GM12878 (cell line): ENCODE data around the gene GNG3. TPM values are rescaled to one million over a fixed set of nuclear protein-coding genes. Genes with fewer than 3 reads are reported as not detected.

Experiments
- BCL3 ChIP-seq: IDR thresholded peaks from 2 replicates; pipeline ENCODE4 v1.6.1; 2011; ENCODE audit warnings: borderline replicate concordance, low read depth, mild to moderate bottlenecking, moderate library complexity, low read length; ENCODE audit not compliant: insufficient read depth, poor library complexity, severe bottlenecking
- ZNF687 ChIP-seq: fragments of 450-650 bp; IDR thresholded peaks from 2 replicates; pipeline ENCODE4 v1.6.1; 2017; ENCODE audit warnings: mild to moderate bottlenecking, moderate library complexity
- polyA plus RNA-seq, 11 experiments: library from polyadenylated mRNA; depleted of rRNA in 4 of 11; unstranded in 6 of 11; stranded (reverse) in 5 of 11; fragments of >200 nt; fragmentation: Nextera tagmentation in 4 of 11; fragmentation: Illumina TruSeq in 1 of 11; extraction: Ambion mirVana in 4 of 11; extraction: Trizol in 1 of 11; gene quantifications; 1 replicate in 1 of 11; 2 replicates in 10 of 11; pipeline versions ENCODE4 v1.2.1 to v1.2.3, GENCODE V29; 2011 to 2016; ENCODE audit warnings: inconsistent platforms in 2 of 11, missing spikeins in 2 of 11, low read depth in 1 of 11
- total RNA-seq, 4 experiments: library from RNA; depleted of rRNA in 3 of 4; stranded (reverse); fragments of >200 nt in 3 of 4; fragmentation: Illumina TruSeq in 1 of 4; extraction: Trizol in 1 of 4; gene quantifications; 2 replicates each; pipeline versions ENCODE4 v1.2.1 to v1.2.3, GENCODE V29; 2013 to 2021

Gene GNG3
- total and polyA plus RNA-seq, 10 of the 15 experiments (the other 5 are each of a cell fraction or from before 2014, with no cell fraction given) = 0.27 to 0.83 (median 0.57) TPM; not detected in 5

GRCh38 chr11:62665599-62666258 is 41.7 kb upstream of the GNG3 start (continued):
- peak; percentile 33; the same call in 1 of the 2 replicates for TF ChIP-seq ZNF687
- peak; percentile 6 for TF ChIP-seq BCL3
- TF ChIP-seq, all 136 proteins: peak for 8
